ENCODE measurements around the gene SERPINB12.

GRCh38 chr18:63567825-63568224 lies 25.7 kb downstream of the SERPINB12 start:
- no peak for TF ChIP-seq CTCF (IDR thresholded peaks at IDR 0.05; ENCODE audit: insufficient read depth, low read depth, low read length)
- no peak for TF ChIP-seq EZH2 (IDR thresholded peaks at IDR 0.05; ENCODE audit: insufficient read depth, low read length)

All from astrocyte (in vitro differentiated cells and primary cell).